PC-9 (cell line): ENCODE data around the gene EEF1B2. TPM values are rescaled to one million over a fixed set of nuclear protein-coding genes. Genes with fewer than 3 reads are reported as not detected.

ENCODE experiments used
- BruUV-seq: library from RNA; stranded (reverse); fragments of 400-500 nt; replicated peaks from 2 replicates; lab custom pipeline; 2021; lab: Mats Ljungman, UMichigan
- CTCF ChIA-PET: fragments of 300-600 bp; sonication (Branson Sonifier 250); formaldehyde crosslinking; loops from one replicate; lab custom pipeline; 2022; ENCODE audit warnings: antibody characterized with exemption; lab: Charles Lee
- POLR2A ChIA-PET: fragments of 300-600 bp; sonication (Branson Sonifier 250); formaldehyde crosslinking; loops from one replicate; lab custom pipeline; 2022; ENCODE audit warnings: antibody characterized with exemption; ENCODE audit not compliant: unreplicated experiment; lab: Charles Lee
- DNase-seq, 2 experiments: peaks; one replicate each; pipeline versions ENCODE4 v3.0.0 to v3.0.0-alpha.2; 2015 to 2022; ENCODE audit warnings: mixed read lengths in 1 of 2
- H2AFZ ChIP-seq: fragments of 200-600 bp; sonication (generic); 2 replicates; pipeline ENCODE4 v1.8.1; 2017; ENCODE audit warnings: antibody characterized with exemption
- H3F3A ChIP-seq: fragments of 200-600 bp; sonication (generic); 2 replicates; pipeline ENCODE4 v1.8.1; 2017; ENCODE audit warnings: antibody characterized with exemption, mild to moderate bottlenecking, low read depth; ENCODE audit not compliant: insufficient read depth
- H3K27ac ChIP-seq: fragments of 200-600 bp; sonication (generic); 2 replicates; pipeline ENCODE4 v1.6.1; 2016; ENCODE audit warnings: mixed run types
- H3K27me3 ChIP-seq: fragments of 200-600 bp; sonication (generic); 2 replicates; pipeline ENCODE4 v1.6.1; 2016; ENCODE audit warnings: low read depth, mixed run types; ENCODE audit not compliant: insufficient read depth
- H3K36me3 ChIP-seq: fragments of 200-600 bp; sonication (generic); 2 replicates; pipeline ENCODE4 v1.6.1; 2016; ENCODE audit warnings: low read depth, mixed run types
- H3K4me1 ChIP-seq: fragments of 200-600 bp; sonication (generic); replicated peaks from 2 replicates; pipeline ENCODE4 v1.6.1; 2016; ENCODE audit warnings: mixed run types; ENCODE audit not compliant: insufficient read depth
- H3K4me2 ChIP-seq: fragments of 200-600 bp; sonication (generic); 2 replicates; pipeline ENCODE4 v1.6.1; 2017; ENCODE audit warnings: mixed run types
- H3K4me3 ChIP-seq: fragments of 200-600 bp; sonication (generic); 2 replicates; pipeline ENCODE4 v1.6.1; 2016; ENCODE audit warnings: mixed run types
- H3K79me2 ChIP-seq: fragments of 200-600 bp; sonication (generic); 2 replicates; pipeline ENCODE4 v1.6.1; 2017; ENCODE audit warnings: low read depth, mixed run types
- H3K9me2 ChIP-seq: fragments of 200-600 bp; sonication (generic); 2 replicates; pipeline ENCODE4 v1.8.1; 2017; ENCODE audit warnings: mild to moderate bottlenecking; ENCODE audit not compliant: insufficient read depth
- H3K9me3 ChIP-seq: fragments of 200-600 bp; sonication (generic); 2 replicates; pipeline ENCODE4 v1.8.1; 2016; ENCODE audit warnings: low read depth; ENCODE audit not compliant: insufficient read depth
- H4K20me1 ChIP-seq: fragments of 200-600 bp; sonication (generic); 2 replicates; pipeline ENCODE4 v1.8.1; 2017; ENCODE audit not compliant: insufficient read depth
- CTCF ChIP-seq: fragments of 200-600 bp; sonication (generic); conservative IDR thresholded peaks from 2 replicates; pipeline ENCODE4 v1.6.1; 2017; ENCODE audit warnings: mixed run types, antibody characterized with exemption, mild to moderate bottlenecking, moderate library complexity
- EZH2 ChIP-seq: fragments of 200-600 bp; sonication (generic); IDR thresholded peaks from 2 replicates; pipeline ENCODE4 v1.8.0; 2017; ENCODE audit warnings: antibody characterized with exemption, low read depth
- intact Hi-C: fragments of 100-400 bp; cut with micrococcal nuclease; formaldehyde crosslinking; loops from one replicate; pipeline ENCODE4 v1.10.0; 2022; ENCODE audit not compliant: unreplicated experiment
- total RNA-seq: library from RNA; stranded (reverse); gene quantifications from 2 replicates; pipeline ENCODE4 v1.2.3, GENCODE V29; 2021

EEF1B2 gene
- total RNA-seq, 1 experiment from 2014 or later: 367 TPM

GRCh38 chr2:206201075-206201848 is 41.6 kb downstream of the EEF1B2 start:
- ChIA-PET CTCF (no interaction called here), POLR2A (no interaction called here)
- H3F3A ChIP-seq: peaks cover 24% of the 10 kb centered on the region; the same call in 1 of the 2 replicates
- DNase-seq: peak; percentile 20 to 92
- peak overlapping the region; percentile 92 for H3K27ac ChIP-seq
- H3K4me2 ChIP-seq: peak overlapping the region; percentile 73
- no peaks in the 10 kb centered on the region for H3K27me3 ChIP-seq
- no peaks in the 10 kb centered on the region for H3K9me3 ChIP-seq
- H2AFZ ChIP-seq: no peak overlapping the region
- intact Hi-C loops: no loop called here
- H3K36me3 ChIP-seq: no peaks in the 10 kb centered on the region
- no peaks in the 10 kb centered on the region for H3K79me2 ChIP-seq
- no peaks in the 10 kb centered on the region for H3K9me2 ChIP-seq
- H4K20me1 ChIP-seq: no peaks in the 10 kb centered on the region
- no TSS peak for BruUV-seq
- peak overlapping the region; percentile 24; the same call in 1 of the 2 replicates for H3K4me3 ChIP-seq
- TF ChIP-seq EZH2 (no peak), CTCF (no peak)
- H3K4me1 ChIP-seq: peaks cover 46% of the 10 kb centered on the region

GRCh38 chr2:206202446-206202845 is 42.8 kb downstream of the EEF1B2 start:
- ChIA-PET POLR2A (no interaction called here), CTCF (no interaction called here)
- no peaks in the 10 kb centered on the region for H3K79me2 ChIP-seq
- H3K36me3 ChIP-seq: no peaks in the 10 kb centered on the region
- H3K9me3 ChIP-seq: no peaks in the 10 kb centered on the region
- peak overlapping the region; percentile 92 for H3K27ac ChIP-seq
- H3K4me3 ChIP-seq: no peak overlapping the region
- H3F3A ChIP-seq: peaks cover 24% of the 10 kb centered on the region; the same call in 1 of the 2 replicates
- H3K9me2 ChIP-seq: no peaks in the 10 kb centered on the region
- intact Hi-C loops: no loop called here
- peaks cover 46% of the 10 kb centered on the region for H3K4me1 ChIP-seq
- no peak for DNase-seq
- no TSS peak for BruUV-seq
- no peaks in the 10 kb centered on the region for H4K20me1 ChIP-seq
- peak overlapping the region; percentile 73 for H3K4me2 ChIP-seq
- no peak overlapping the region for H2AFZ ChIP-seq
- TF ChIP-seq CTCF: no peak
- no peak for TF ChIP-seq EZH2
- no peaks in the 10 kb centered on the region for H3K27me3 ChIP-seq

GRCh38 chr2:206203331-206203730 is 43.6 kb downstream of the EEF1B2 start:
- Histone ChIP-seq H3K9me2 (no peaks in the 10 kb centered on the region), H2AFZ (no peak overlapping the region), H4K20me1 (no peaks in the 10 kb centered on the region), H3F3A (peaks cover 24% of the 10 kb centered on the region; the same call in 1 of the 2 replicates), H3K27ac (no peak overlapping the region), H3K36me3 (no peaks in the 10 kb centered on the region), H3K4me1 (peaks cover 42% of the 10 kb centered on the region), H3K4me2 (no peak overlapping the region), H3K79me2 (no peaks in the 10 kb centered on the region), H3K9me3 (no peaks in the 10 kb centered on the region), H3K4me3 (no peak overlapping the region), H3K27me3 (no peaks in the 10 kb centered on the region)
- POLR2A ChIA-PET: no interaction called here
- no peak for DNase-seq
- BruUV-seq: no TSS peak
- CTCF ChIA-PET: no interaction called here
- TF ChIP-seq CTCF (no peak), EZH2 (no peak)
- intact Hi-C loops: no loop called here
